GM10847 (cell line): ENCODE measurements around the gene STAG1.

Source experiments
- POLR2A ChIP-seq: IDR thresholded peaks from 2 replicates; pipeline ENCODE4 v1.6.1; 2011; ENCODE audit not compliant: insufficient read length; ENCODE audit errors: extremely low read depth

Gene STAG1

DNA sequence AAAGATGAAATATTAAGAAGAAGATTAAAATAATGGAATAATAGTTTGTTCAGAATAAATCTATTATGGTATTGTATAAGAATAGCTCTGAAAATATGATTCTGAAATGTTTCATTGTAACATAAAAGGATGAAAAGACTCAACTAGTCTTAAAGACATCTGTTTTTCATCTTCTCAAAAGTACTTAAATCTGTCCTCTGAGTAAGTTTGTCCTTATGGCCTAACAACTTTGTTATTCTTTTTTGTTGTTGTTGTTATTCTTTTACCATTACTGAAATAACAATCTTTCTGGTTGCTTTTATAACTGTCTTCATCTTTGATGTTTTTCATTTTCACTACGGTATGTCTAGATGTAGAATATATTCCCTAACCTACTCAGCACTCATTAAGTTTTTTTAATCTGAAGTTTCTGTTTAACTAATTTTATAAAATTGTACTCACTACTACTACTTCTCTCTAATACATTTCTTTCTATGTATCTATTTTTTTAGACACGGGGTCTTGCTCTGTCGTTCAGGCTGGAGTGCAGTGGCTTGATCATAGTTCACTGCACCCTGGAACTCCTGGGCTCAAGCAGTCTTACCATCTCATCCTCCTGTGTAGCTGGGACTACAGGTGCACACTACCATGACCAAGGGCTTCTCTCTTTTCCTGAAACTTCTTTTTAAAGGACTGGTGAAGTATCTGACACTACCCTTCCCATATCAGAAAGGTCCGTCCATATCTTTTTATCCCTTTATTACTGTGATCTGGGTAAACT is 261.4 kb downstream of the STAG1 start:
- no peak for TF ChIP-seq POLR2A

DNA sequence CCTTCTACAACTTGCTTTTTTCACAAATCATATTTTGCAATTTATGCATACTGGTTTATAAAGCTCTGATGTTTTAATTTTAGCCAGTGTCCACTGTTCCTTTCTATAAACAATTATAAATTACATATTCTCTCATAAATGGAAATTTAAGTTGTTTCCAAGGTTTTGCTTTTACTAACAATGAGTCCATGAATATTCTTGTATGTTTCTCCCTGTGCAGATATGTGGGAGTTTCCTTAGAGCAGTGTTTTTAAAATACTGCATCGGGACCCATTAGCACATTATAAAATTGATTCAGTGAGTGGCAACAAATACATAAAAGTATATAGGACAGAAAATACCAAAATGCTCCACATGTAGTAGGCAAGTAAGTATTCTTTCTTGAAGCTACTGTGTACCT is 266.4 kb downstream of the STAG1 start:
- no peak for TF ChIP-seq POLR2A

DNA sequence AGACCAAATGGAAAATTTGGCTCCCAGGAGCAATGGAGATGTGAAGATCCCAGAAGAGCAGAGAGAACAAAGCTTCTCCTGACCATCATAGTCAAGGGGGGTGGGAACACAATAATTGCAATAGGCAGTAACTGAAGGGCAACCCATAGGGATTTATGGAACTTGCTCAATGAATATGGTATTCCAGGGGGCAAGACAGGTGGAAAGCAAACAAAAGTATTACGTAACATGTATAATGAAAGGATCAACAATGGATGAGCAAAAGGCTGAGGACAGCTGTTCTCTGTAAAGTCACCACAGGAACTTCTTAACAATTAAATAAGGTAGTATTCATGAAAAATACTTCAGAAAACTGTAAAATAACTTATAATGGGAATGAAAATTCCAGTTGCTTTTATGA is 275.9 kb downstream of the STAG1 start:
- no peak for TF ChIP-seq POLR2A

DNA sequence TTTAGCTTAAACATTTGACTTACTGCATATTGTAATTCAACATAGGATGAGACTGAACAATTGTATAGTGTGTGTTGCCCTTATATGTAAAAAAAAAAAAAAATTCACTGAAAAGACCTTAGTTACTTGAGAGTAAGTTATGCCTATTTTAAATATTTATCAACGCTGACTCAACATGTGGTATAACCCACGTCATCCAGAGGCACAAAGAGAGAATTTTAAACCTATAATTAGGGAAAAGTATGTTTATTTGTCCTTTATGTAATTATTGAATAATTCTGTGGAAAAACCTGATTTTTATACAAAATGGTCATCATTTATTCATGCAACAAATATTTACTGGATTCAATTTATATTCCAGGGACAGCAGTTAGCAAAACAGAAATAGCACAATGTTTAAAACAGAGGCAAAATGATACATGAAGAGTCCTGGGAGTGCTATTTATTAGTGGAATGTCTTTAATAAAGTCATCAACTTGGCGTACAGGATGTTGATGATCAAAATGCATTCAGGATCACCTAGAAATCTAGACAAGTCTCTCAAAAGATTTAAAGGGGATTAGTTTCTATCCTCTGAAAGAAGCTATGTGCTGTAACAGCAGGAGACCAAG is 278.4 kb downstream of the STAG1 start:
- TF ChIP-seq POLR2A = no peak

DNA sequence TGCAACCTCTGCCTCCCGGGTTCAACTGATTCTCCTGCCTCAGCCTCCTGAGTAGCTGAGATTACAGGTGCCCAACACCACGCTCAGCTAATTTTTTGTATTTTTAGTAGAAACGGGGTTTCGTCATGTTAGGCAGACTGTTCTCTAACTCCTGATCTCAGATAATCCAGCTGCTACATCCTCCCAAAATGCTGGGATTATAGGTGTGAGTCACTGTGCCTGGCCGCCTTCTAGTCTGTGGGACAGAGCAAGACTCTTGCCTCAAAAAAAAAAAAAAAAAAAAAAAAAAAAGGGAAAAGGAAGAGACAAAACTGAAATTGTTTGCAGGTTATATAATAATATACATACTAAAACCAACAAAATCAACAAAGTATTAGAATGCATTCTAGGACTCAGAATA is 286.9 kb downstream of the STAG1 start:
- TF ChIP-seq POLR2A = no peak

DNA sequence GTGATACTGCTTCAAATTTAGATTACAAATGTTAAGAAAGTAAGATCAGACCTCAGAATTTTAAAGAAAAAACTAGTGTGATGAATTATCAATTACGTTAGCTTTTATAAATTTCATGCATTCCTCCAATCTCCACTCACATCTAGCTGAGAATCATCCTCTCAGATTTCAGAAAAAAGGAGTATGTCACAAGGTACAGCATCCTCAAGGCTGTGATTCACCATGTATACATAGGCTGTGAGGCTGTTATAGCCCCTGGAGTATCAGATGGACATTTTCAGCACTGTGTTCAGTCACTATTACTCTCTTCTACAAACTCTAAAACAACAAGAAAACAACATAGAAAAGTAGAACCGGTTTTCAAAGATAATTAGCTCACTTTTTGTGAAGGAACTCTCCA is 287.7 kb downstream of the STAG1 start:
- TF ChIP-seq POLR2A = no peak

DNA sequence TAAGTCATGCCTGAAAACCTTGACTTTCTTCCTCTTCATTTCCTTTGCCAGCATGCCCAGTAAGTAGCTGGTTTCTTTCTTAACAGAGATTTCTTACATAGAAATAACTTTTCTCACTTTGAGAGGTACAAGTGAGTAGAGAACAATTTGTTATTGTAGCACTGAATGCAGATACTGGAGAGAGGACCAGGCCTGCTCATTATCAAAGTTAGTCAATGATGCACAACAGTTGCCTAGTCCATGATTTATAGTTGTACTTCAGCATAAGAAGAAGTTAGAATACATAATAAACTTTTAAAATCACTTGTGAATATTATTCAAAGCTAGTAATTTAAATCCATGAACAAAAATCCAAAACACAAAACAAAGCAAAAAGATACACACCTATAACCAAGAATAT is 289.0 kb downstream of the STAG1 start:
- TF ChIP-seq POLR2A = no peak

DNA sequence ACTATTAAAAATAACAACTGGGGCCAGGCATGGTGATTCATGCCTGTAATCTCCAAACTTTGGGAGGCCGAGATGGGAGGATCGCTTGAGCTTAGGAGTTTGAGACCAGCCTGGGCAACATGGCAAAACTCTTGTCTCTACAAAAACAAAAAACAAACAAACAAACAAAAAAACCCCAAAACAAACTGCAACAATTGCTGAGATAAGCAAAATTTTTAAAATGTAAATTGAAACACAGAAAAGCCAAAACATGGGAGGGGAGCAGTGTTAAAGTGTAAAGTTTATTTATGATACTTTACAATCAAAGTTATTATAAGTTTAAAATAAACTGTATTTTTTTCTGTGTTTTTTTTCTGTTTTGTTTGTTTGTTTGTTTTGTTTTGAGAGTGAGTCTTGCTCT is 294.4 kb downstream of the STAG1 start:
- no peak for TF ChIP-seq POLR2A

DNA sequence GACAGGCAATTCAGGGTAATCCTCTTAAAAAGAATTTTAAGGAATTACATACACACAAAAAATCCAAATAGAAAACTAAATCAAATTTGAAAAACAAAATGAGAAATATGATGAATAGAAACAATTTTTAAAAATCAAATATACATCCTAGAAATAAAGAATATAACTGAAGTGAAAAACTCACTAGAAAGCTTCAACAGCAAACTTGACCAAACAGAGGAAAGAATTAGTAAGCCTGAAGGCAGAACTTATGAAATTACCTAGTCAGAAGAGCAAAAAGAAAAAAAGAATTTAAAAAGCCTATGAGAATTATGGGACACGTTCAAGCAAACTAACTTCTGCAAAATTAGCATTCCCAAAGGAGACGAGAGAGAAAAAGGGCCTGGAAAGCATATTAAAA is 296.0 kb downstream of the STAG1 start:
- no peak for TF ChIP-seq POLR2A

DNA sequence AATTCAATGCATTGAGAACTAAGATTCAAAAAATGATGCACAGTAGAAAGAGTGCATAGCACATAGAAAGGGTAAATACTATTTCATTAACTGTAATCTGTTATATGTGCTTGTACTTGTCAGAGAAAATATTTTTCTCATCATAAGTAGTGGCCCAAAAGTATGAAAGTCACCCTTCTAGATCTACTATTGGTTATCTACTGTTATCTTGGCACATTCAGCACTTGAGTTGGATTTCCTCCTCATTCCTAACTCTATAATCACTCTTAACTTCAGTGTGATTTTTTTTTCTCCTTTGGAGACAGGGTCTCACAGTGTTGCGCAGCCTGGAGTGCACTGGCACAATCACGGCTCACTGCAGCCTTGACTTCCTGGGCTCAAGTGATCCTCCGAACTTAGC is 307.6 kb downstream of the STAG1 start:
- no peak for TF ChIP-seq POLR2A

DNA sequence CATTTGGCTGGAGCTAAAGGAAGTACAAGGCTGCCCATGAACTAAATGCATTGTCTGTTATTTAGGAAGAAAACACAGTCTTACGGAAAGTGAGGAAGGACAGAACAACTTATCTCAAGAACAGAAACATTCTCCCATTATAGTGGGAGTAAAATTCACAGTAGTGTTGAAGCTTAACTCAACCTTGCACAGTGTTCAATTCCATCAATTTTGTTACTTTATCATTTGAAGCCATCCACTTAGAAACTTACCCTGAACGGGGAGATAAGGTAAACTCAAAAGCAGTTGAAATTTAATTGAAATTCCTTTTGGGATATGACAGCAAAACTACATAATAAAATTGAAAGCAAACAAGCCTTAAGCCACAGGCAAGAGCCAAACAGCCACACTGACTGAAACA is 315.1 kb downstream of the STAG1 start:
- no peak for TF ChIP-seq POLR2A

DNA sequence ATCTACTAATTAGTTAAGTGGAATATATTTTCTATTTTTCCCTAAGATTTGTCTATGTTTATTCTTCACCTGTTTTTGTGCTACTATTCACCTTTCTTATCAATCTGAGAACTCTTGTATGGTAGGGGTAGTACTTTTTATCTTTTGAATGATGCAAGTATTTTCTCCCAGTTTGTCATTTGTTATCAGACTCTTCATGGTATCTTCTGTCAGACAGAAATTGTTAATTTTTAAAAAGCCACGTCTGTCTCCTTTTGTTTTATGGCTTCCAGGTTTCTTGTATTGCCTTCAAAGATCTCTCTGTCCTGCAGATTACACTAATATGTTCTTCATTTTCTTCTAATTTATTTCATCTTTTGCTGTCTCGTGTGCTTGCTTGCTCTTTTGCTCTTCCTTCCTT is 317.7 kb downstream of the STAG1 start:
- TF ChIP-seq POLR2A = no peak

DNA sequence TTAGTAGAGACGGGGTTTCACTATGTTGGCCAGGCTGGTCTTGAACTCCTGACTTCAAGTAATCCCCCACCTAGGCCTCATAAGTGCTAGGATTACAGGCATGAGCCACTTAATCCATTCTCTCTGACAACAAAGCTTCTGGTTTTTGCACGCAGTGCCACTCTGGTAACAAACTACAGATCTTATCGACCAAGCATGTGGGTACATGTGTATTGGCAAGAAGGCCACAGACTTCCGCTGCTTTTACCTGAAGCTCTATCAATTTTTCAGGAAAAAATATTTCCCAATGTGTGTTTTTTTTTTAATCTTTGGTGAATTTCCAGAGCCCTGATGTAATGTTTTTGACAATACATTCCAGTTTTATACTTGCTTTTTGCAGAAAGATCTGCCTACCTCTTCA is 319.5 kb downstream of the STAG1 start:
- no peak for TF ChIP-seq POLR2A

DNA sequence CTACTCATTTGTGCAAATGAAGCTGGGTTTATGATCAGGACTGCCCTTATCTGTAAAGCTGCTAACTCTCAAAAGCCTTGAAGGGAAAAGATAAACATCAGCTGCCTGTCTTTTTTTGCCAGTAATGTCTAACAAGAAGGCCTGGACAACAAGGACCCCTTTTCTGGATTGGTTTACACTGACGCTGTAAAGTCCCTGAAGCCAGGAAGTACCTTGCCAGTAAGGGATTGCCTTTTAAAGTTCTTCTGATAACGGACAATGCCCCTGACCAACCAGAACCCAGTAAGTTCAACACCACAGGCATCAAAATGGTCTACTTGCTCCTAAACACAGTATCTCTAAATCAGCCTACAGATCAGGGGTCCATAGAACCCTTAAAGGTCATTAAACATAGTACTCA is 324.0 kb downstream of the STAG1 start:
- no peak for TF ChIP-seq POLR2A

DNA sequence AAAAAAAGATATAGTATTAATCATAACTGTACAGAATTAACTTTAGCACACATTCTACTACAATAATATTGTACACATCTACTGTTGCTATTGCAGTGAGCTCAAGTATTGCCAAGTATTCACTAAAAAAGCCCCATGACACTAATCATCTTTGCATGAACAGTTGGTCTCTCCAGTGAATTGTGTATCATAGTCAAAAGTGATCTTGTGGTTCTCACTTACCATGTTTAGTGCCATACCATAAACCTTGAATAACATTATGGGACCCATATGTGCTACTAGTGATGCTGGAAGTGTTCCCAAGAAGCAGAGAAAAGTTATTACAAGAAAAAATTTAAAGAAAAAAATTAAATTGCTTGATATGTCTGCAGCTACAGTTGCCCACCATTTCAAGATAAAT is 324.9 kb downstream of the STAG1 start:
- no peak for TF ChIP-seq POLR2A

DNA sequence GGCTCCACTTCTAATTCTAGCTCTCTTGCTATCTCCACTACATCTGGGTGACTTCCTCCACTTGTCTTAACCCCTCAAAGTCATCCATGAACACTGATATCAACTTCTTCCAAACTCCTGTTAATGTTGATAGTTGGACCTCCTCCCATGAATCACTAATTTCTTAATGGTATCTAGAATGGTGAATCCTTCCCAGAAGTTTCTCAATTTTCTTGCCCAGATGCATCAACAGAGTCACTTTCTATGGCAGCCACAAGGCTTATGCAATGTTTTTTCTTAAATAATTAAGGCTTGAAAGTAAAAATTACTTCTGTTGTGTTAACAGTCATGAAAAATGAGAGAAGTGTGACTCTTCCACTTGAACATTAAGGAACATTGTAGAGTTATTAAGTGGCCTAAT is 337.7 kb downstream of the STAG1 start:
- no peak for TF ChIP-seq POLR2A

DNA sequence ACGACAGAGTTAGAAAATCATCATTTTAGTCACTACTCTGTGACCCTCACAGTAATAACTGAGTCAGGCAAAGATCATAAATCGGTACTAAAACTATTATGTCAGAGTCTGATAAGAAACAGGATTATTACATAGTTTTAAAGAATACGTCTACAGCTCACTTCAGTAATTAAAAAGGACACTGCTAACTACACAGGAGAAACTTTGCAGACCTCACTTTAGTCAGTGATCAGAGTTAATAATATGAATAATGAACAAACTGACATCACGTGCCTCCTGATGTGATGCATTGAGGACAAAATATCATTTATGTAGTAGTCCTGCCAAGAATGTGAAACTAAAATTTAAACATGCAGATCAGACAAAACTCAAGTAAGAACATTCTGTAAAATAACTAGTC is 339.9 kb downstream of the STAG1 start:
- no peak for TF ChIP-seq POLR2A
